ENCODE measurements around the gene CNN3.
A peak's percentile ranks its signal among the peaks of the same experiment; 100 is the strongest.

The CNN3 gene

GRCh38 chr1:94926915-94927404, at the start of gene CNN3:
Gene CNN3, minus strand, starts transcription at chr1:94927110. Its CDS starts 216 bp downstream, at chr1:94926894.
- no peak for TF ChIP-seq CTCF (conservative IDR thresholded peaks at IDR 0.05; ENCODE audit: low read length)
- DNase-seq (ENCODE audit: low read depth), result peak; percentile 93
- peak within 1 kb of the TSS; percentile 89 for H3K4me3 ChIP-seq (ENCODE audit: low read length)

GRCh38 chr1:94974824-94975223, 47.9 kb upstream of the CNN3 start:
- no peak for TF ChIP-seq CTCF (conservative IDR thresholded peaks at IDR 0.05; ENCODE audit: low read length)

GRCh38 chr1:94974241-94974640, 47.3 kb upstream of the CNN3 start:
- H3K4me3 ChIP-seq (ENCODE audit: low read length), result no peak overlapping the region
- DNase-seq (ENCODE audit: low read depth), result peak; percentile 87
- no peak for TF ChIP-seq CTCF (conservative IDR thresholded peaks at IDR 0.05; ENCODE audit: low read length)

More at GRCh38 chr1:94974824-94975223, 47.9 kb upstream of the CNN3 start:
- peak; percentile 81 for DNase-seq (ENCODE audit: low read depth)
- H3K4me3 ChIP-seq (ENCODE audit: low read length), result no peak overlapping the region

GRCh38 chr1:94973309-94973922, 46.5 kb upstream of the CNN3 start:
- no peak overlapping the region for H3K4me3 ChIP-seq (ENCODE audit: low read length)
- DNase-seq (ENCODE audit: low read depth), result peak; percentile 73
- TF ChIP-seq CTCF (conservative IDR thresholded peaks at IDR 0.05; ENCODE audit: low read length), result no peak

GRCh38 chr1:94971491-94971924, 44.6 kb upstream of the CNN3 start:
- H3K4me3 ChIP-seq (ENCODE audit: low read length), result no peak overlapping the region
- TF ChIP-seq CTCF (conservative IDR thresholded peaks at IDR 0.05; ENCODE audit: low read length), result no peak
- peak; percentile 71 for DNase-seq (ENCODE audit: low read depth)

GRCh38 chr1:94970783-94971182, 43.9 kb upstream of the CNN3 start:
- no peak overlapping the region for H3K4me3 ChIP-seq (ENCODE audit: low read length)
- no peak for DNase-seq (ENCODE audit: low read depth)
- no peak for TF ChIP-seq CTCF (conservative IDR thresholded peaks at IDR 0.05; ENCODE audit: low read length)

GRCh38 chr1:94969137-94969536, 42.2 kb upstream of the CNN3 start:
- no peak overlapping the region for H3K4me3 ChIP-seq (ENCODE audit: low read length)
- TF ChIP-seq CTCF (conservative IDR thresholded peaks at IDR 0.05; ENCODE audit: low read length), result no peak
- DNase-seq (ENCODE audit: low read depth), result no peak
